ENCODE results near the gene ADCY7.

ADCY7 gene

GRCh38 chr16:50288026-50288425 is 21.7 kb downstream of the ADCY7 start:
- Histone ChIP-seq H3K4me2 (no peak overlapping the region), H3K4me3 (no peak overlapping the region), H3K9ac (no peak overlapping the region), H3K4me1 (peaks cover 48% of the 10 kb centered on the region), H3K27me3 (no peaks in the 10 kb centered on the region), H3K36me3 (peaks cover 37% of the 10 kb centered on the region), H3K27ac (0 out of 2 replicates have a peak overlapping the region, but pooled peaks have one; percentile 2), H3K9me3 (peaks cover 10% of the 10 kb centered on the region), H4K20me1 (peaks cover 50% of the 10 kb centered on the region)
- no peak for TF ChIP-seq Cebpa-rat (IDR thresholded peaks at IDR 0.05)

GRCh38 chr16:50288920-50289319 is 22.6 kb downstream of the ADCY7 start:
- no peak for TF ChIP-seq Cebpa-rat (IDR thresholded peaks at IDR 0.05)
- Histone ChIP-seq H3K27ac (no peak overlapping the region), H3K4me1 (peaks cover 47% of the 10 kb centered on the region), H3K36me3 (peaks cover 46% of the 10 kb centered on the region), H3K9me3 (peaks cover 10% of the 10 kb centered on the region), H3K27me3 (no peaks in the 10 kb centered on the region), H3K9ac (no peak overlapping the region), H3K4me3 (no peak overlapping the region), H3K4me2 (no peak overlapping the region), H4K20me1 (peaks cover 41% of the 10 kb centered on the region)

- no peak overlapping the region for H3K4me3 ChIP-seq
- H3K9me3 ChIP-seq = peaks cover 10% of the 10 kb centered on the region
- H3K36me3 ChIP-seq = peaks cover 56% of the 10 kb centered on the region
- no peak overlapping the region for H3K4me2 ChIP-seq
- peaks cover 36% of the 10 kb centered on the region for H3K4me1 ChIP-seq
- no peak for TF ChIP-seq Cebpa-rat (IDR thresholded peaks at IDR 0.05)
- no peak overlapping the region for H3K9ac ChIP-seq
- no peak overlapping the region for H3K27ac ChIP-seq
- H3K27me3 ChIP-seq = no peaks in the 10 kb centered on the region
- H4K20me1 ChIP-seq = peaks cover 28% of the 10 kb centered on the region
Observed at GRCh38 chr16:50289950-50290764, 23.8 kb downstream of the ADCY7 start.

GRCh38 chr16:50290856-50291255 is 24.5 kb downstream of the ADCY7 start:
- Histone ChIP-seq H3K36me3 (peaks cover 62% of the 10 kb centered on the region), H3K9me3 (peaks cover 10% of the 10 kb centered on the region), H3K27me3 (no peaks in the 10 kb centered on the region), H3K4me2 (no peak overlapping the region), H3K9ac (no peak overlapping the region), H3K4me1 (peaks cover 34% of the 10 kb centered on the region), H3K27ac (no peak overlapping the region), H3K4me3 (no peak overlapping the region), H4K20me1 (peaks cover 21% of the 10 kb centered on the region)
- TF ChIP-seq Cebpa-rat (IDR thresholded peaks at IDR 0.05) = no peak

GRCh38 chr16:50291719-50292565 is 25.6 kb downstream of the ADCY7 start:
- H3K36me3 ChIP-seq = peaks cover 60% of the 10 kb centered on the region
- no peak overlapping the region for H3K27ac ChIP-seq
- peaks cover 20% of the 10 kb centered on the region for H4K20me1 ChIP-seq
- H3K4me3 ChIP-seq = no peak overlapping the region
- no peak for TF ChIP-seq Cebpa-rat (IDR thresholded peaks at IDR 0.05)
- H3K9me3 ChIP-seq = peaks cover under 1% of the 10 kb centered on the region; the same call in 1 of the 2 replicates
- no peaks in the 10 kb centered on the region for H3K27me3 ChIP-seq
- peaks cover 43% of the 10 kb centered on the region for H3K4me1 ChIP-seq
- H3K9ac ChIP-seq = no peak overlapping the region
- no peak overlapping the region for H3K4me2 ChIP-seq

GRCh38 chr16:50292566-50292948 is 26.2 kb downstream of the ADCY7 start:
- H3K4me3 ChIP-seq = no peak overlapping the region
- H3K27ac ChIP-seq = no peak overlapping the region
- H3K36me3 ChIP-seq = peaks cover 60% of the 10 kb centered on the region
- H4K20me1 ChIP-seq = peaks cover 26% of the 10 kb centered on the region
- peaks cover 49% of the 10 kb centered on the region for H3K4me1 ChIP-seq
- TF ChIP-seq Cebpa-rat (IDR thresholded peaks at IDR 0.05) = no peak
- H3K9ac ChIP-seq = no peak overlapping the region
- no peaks in the 10 kb centered on the region for H3K9me3 ChIP-seq
- H3K4me2 ChIP-seq = no peak overlapping the region
- no peaks in the 10 kb centered on the region for H3K27me3 ChIP-seq

GRCh38 chr16:50293041-50293783 is 26.9 kb downstream of the ADCY7 start:
- H3K36me3 ChIP-seq = peaks cover 53% of the 10 kb centered on the region

GRCh38 chr16:50293994-50294855 is 27.9 kb downstream of the ADCY7 start:
- H3K4me2 ChIP-seq = no peak overlapping the region
- H3K27me3 ChIP-seq = no peaks in the 10 kb centered on the region
- H3K4me3 ChIP-seq = no peak overlapping the region
- no peak for TF ChIP-seq Cebpa-rat (IDR thresholded peaks at IDR 0.05)
- no peaks in the 10 kb centered on the region for H3K9me3 ChIP-seq
- peaks cover 52% of the 10 kb centered on the region for H3K36me3 ChIP-seq
- H3K4me1 ChIP-seq = peaks cover 61% of the 10 kb centered on the region
- H4K20me1 ChIP-seq = peaks cover 32% of the 10 kb centered on the region
- no peak overlapping the region for H3K9ac ChIP-seq
- H3K27ac ChIP-seq = no peak overlapping the region

More at GRCh38 chr16:50293041-50293783, 26.9 kb downstream of the ADCY7 start:
- no peak overlapping the region for H3K4me2 ChIP-seq
- H3K4me3 ChIP-seq = no peak overlapping the region
- no peak overlapping the region for H3K9ac ChIP-seq
- no peaks in the 10 kb centered on the region for H3K27me3 ChIP-seq
- H3K4me1 ChIP-seq = peaks cover 51% of the 10 kb centered on the region
- no peak for TF ChIP-seq Cebpa-rat (IDR thresholded peaks at IDR 0.05)
- H3K27ac ChIP-seq = no peak overlapping the region
- peaks cover 32% of the 10 kb centered on the region for H4K20me1 ChIP-seq
- H3K9me3 ChIP-seq = no peaks in the 10 kb centered on the region

- no peaks in the 10 kb centered on the region for H3K9me3 ChIP-seq
- H3K27me3 ChIP-seq = no peaks in the 10 kb centered on the region
- peaks cover 54% of the 10 kb centered on the region for H3K36me3 ChIP-seq
- H3K4me3 ChIP-seq = no peak overlapping the region
- H3K4me1 ChIP-seq = peaks cover 68% of the 10 kb centered on the region
- no peak overlapping the region for H3K9ac ChIP-seq
- no peak for TF ChIP-seq Cebpa-rat (IDR thresholded peaks at IDR 0.05)
- H4K20me1 ChIP-seq = peaks cover 27% of the 10 kb centered on the region
- no peak overlapping the region for H3K27ac ChIP-seq
- no peak overlapping the region for H3K4me2 ChIP-seq
Observed at GRCh38 chr16:50294955-50295354, 28.6 kb downstream of the ADCY7 start.

Data from BLaER1 (cell line).